GM23248 (cell line): Measurements from ENCODE around the gene PRKD1. TPM values are rescaled to one million over a fixed set of nuclear protein-coding genes. Genes with fewer than 3 reads are reported as not detected.
A peak's percentile ranks its signal among the peaks of the same experiment; 100 is the strongest.

Source experiments
- DNase-seq: peaks from one replicate; pipeline ENCODE4 v3.0.0-alpha.2; 2015
- H2AFZ ChIP-seq: fragments of 200-600 bp; sonication (generic); 2 replicates; pipeline ENCODE4 v1.6.1; 2016; ENCODE audit warnings: antibody characterized with exemption
- H3F3A ChIP-seq: fragments of 200-600 bp; sonication (generic); 2 replicates; pipeline ENCODE4 v1.6.1; 2016; ENCODE audit warnings: mild to moderate bottlenecking, antibody characterized with exemption, mixed run types; ENCODE audit not compliant: insufficient read depth
- H3K27ac ChIP-seq: fragments of 200-600 bp; sonication (generic); 2 replicates; pipeline ENCODE4 v1.5.1; 2016; ENCODE audit warnings: mild to moderate bottlenecking
- H3K27me3 ChIP-seq: fragments of 200-600 bp; sonication (generic); replicated peaks from 2 replicates; pipeline ENCODE4 v1.6.1; 2016; ENCODE audit warnings: mild to moderate bottlenecking; ENCODE audit not compliant: insufficient read depth
- H3K36me3 ChIP-seq: fragments of 200-600 bp; sonication (generic); 2 replicates; pipeline ENCODE4 v1.6.1; 2016; ENCODE audit warnings: low read depth, mild to moderate bottlenecking
- H3K4me1 ChIP-seq: fragments of 200-600 bp; sonication (generic); 2 replicates; pipeline ENCODE4 v1.6.1; 2016; ENCODE audit warnings: mild to moderate bottlenecking; ENCODE audit not compliant: insufficient read depth
- H3K4me2 ChIP-seq: fragments of 200-600 bp; sonication (generic); one replicate; pipeline ENCODE4 v1.6.1; 2016; ENCODE audit warnings: mild to moderate bottlenecking; ENCODE audit not compliant: unreplicated experiment
- H3K4me3 ChIP-seq: fragments of 200-600 bp; sonication (generic); 2 replicates; pipeline ENCODE4 v1.5.1; 2016; ENCODE audit warnings: mild to moderate bottlenecking
- H3K79me2 ChIP-seq: fragments of 200-600 bp; sonication (generic); 2 replicates; pipeline ENCODE4 v1.6.1; 2016; ENCODE audit warnings: mild to moderate bottlenecking; ENCODE audit not compliant: insufficient read depth
- H3K9ac ChIP-seq: fragments of 200-600 bp; sonication (generic); 2 replicates; pipeline ENCODE4 v1.6.1; 2016; ENCODE audit warnings: mild to moderate bottlenecking
- H3K9me2 ChIP-seq: fragments of 200-600 bp; sonication (generic); 2 replicates; pipeline ENCODE4 v1.6.1; 2016; ENCODE audit warnings: mixed run types, mild to moderate bottlenecking, moderate library complexity; ENCODE audit not compliant: insufficient read depth
- H3K9me3 ChIP-seq: fragments of 200-600 bp; sonication (generic); one replicate; pipeline ENCODE4 v1.6.1; 2017; ENCODE audit warnings: low read depth
- H4K20me1 ChIP-seq: fragments of 200-600 bp; sonication (generic); 2 replicates; pipeline ENCODE4 v1.6.0; 2016; ENCODE audit not compliant: insufficient read depth
- EZH2 ChIP-seq: fragments of 200-600 bp; sonication (generic); IDR thresholded peaks from 2 replicates; pipeline ENCODE4 v1.6.1; 2018; ENCODE audit warnings: antibody characterized with exemption, mild to moderate bottlenecking; ENCODE audit not compliant: insufficient read depth, poor library complexity, severe bottlenecking
- EZH2phosphoT487 ChIP-seq: fragments of 200-600 bp; sonication (generic); IDR thresholded peaks from 2 replicates; pipeline ENCODE4 v1.6.1; 2018; ENCODE audit warnings: antibody characterized with exemption, moderate library complexity, mild to moderate bottlenecking, low read depth; ENCODE audit not compliant: insufficient read depth
- WGBS, 2 experiments: methylation state at CpG; one replicate each; pipeline ENCODE4 v1.1.6; 2015 to 2017; ENCODE audit warnings: low lambda C conversion rate in 2 of 2, low coverage in 1 of 2; ENCODE audit errors: missing lambda C conversion rate in 2 of 2; 5-methylcytosine and 5-hydroxymethylcytosine counted together
- in situ Hi-C: fragments of 300-500 bp; cut with MboI; formaldehyde crosslinking; loops from 2 replicates; pipeline ENCODE4 v1.15.0; 2020
- polyA plus RNA-seq: library from polyadenylated mRNA; unstranded; fragments of >200 nt; fragmentation: Nextera tagmentation; extraction: Ambion mirVana; gene quantifications from 2 replicates; pipeline ENCODE4 v1.2.1, GENCODE V29; 2016
- total RNA-seq: library from RNA; depleted of rRNA; stranded (reverse); fragments of >200 nt; shearing (Covaris generic); gene quantifications from 2 replicates; pipeline ENCODE4 v1.2.3, GENCODE V29; 2014; rRNA removed

Gene PRKD1
- total RNA-seq (21.0 and 24.2 TPM in 2 replicates), polyA plus RNA-seq (28.1 and 30.7 TPM in 2 replicates)

DNA sequence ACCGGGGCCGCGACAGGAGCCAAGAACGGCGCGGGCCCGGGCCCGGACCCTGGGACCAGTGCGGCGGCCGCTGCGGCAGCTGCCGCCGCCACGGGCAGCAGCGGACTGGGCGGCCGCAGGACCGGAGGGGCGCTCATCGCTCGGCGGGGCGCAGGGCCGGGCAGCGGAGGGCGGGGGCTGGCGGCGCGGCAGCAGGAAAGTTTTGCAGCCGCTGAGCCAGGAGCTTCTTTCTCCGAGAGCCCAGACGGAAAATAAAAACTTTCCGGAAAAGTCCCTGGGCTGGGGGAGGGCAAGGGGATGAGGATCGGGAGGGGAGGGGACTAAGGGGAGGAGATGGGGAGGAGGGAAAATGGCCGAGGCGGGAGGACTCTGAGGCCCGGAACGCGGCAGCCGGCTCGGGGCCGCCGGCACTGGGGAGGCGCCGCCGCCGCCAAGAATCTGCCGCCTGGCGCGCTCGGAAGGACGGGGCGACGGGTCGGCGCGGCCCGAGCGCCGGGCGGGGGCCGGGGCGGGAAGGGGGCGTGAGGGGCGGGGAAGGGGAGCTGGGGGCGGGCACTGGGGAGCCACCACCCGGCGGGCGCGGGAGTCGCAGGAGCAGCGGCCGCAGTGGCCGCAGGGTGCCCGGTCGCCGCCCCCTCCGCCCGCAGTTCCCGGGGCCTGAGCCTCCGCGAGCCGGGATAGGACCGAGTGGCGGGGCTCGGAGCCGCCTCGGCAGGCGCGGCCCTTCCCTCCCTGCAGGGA is at the start of gene PRKD1:
TSS of gene PRKD1 (minus strand) at position 472 of the 741 bp plus-strand sequence.
- in situ Hi-C loops, result no loop called here
- H3K4me1 ChIP-seq, result peaks cover 47% of the 10 kb centered on the region
- no peaks in the 10 kb centered on the region for H3K27me3 ChIP-seq
- H3K4me2 ChIP-seq, result peak within 1 kb of the TSS; percentile 96
- no peaks in the 10 kb centered on the region for H3K9me2 ChIP-seq
- 1 to 3% methylated on average over 33 to 47 of the region's 91 CpGs for WGBS, 2 experiments
- H3K79me2 ChIP-seq, result peaks cover 42% of the 10 kb centered on the region
- H3F3A ChIP-seq, result peaks cover 51% of the 10 kb centered on the region
- TF ChIP-seq EZH2phosphoT487, result no peak
- TF ChIP-seq EZH2, result no peak
- peak; percentile 76 for DNase-seq
- peak within 1 kb of the TSS; percentile 73 for H3K9ac ChIP-seq
- H2AFZ ChIP-seq, result peak within 1 kb of the TSS; percentile 79
- no peaks in the 10 kb centered on the region for H4K20me1 ChIP-seq
- no peaks in the 10 kb centered on the region for H3K9me3 ChIP-seq
- H3K27ac ChIP-seq, result peak within 1 kb of the TSS; percentile 37
- H3K4me3 ChIP-seq, result peak within 1 kb of the TSS; percentile 95
- no peaks in the 10 kb centered on the region for H3K36me3 ChIP-seq

DNA sequence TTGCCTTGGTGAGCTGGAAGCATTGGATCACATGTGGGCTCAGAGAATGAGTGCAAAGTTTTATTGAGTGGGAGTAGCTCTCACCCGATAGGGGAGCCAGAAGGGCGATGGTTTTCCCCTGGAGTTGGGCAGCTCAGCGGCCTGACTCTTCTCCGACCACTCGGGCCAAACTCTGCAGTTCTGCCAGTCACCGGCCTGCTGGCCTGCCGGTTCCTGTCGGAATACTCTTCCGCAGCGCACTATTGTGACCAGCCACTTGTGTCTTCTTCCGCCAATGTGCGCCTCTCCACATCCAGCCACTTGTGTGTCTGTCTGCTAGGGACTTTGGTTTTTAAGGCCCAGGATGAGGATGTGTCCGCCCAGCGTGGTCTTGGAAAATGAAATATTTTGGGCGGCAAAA is 43.5 kb upstream of the PRKD1 start:
- H3K4me3 ChIP-seq, result no peak overlapping the region
- no peaks in the 10 kb centered on the region for H3K27me3 ChIP-seq
- H3K36me3 ChIP-seq, result no peaks in the 10 kb centered on the region
- WGBS, 2 experiments, result 88 to 91% methylated on average over 15 of the region's 15 CpGs
- no peak for DNase-seq
- H2AFZ ChIP-seq, result no peak overlapping the region
- no peaks in the 10 kb centered on the region for H3K9me3 ChIP-seq
- no peak overlapping the region for H3K27ac ChIP-seq
- no peaks in the 10 kb centered on the region for H4K20me1 ChIP-seq
- H3K9ac ChIP-seq, result no peak overlapping the region
- H3F3A ChIP-seq, result no peaks in the 10 kb centered on the region
- no peaks in the 10 kb centered on the region for H3K9me2 ChIP-seq
- in situ Hi-C loops, result no loop called here
- H3K4me1 ChIP-seq, result no peaks in the 10 kb centered on the region
- no peak for TF ChIP-seq EZH2
- no peak overlapping the region for H3K4me2 ChIP-seq
- no peaks in the 10 kb centered on the region for H3K79me2 ChIP-seq

DNA sequence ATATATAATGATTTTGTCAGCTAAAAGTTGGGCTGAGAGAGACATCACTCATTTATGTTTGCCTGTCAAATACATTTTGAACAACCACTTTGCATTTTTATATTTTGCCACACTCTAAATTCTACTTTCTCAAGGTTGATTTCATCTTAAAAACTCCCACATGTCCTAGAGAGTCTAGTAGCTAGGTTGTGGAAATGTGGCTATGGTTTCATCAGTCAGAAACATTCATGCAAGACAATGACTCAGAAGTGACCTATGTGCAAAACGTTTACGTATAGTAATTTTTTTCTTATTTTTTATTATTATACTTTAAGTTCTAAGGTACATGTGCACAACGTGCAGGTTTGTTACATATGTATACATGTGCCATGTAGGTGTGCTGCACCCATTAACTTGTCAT is 27.4 kb upstream of the PRKD1 start:
- no peaks in the 10 kb centered on the region for H3K27me3 ChIP-seq
- no peaks in the 10 kb centered on the region for H3K36me3 ChIP-seq
- H3K9ac ChIP-seq, result no peak overlapping the region
- no peak overlapping the region for H3K4me3 ChIP-seq
- no peak for TF ChIP-seq EZH2
- TF ChIP-seq EZH2phosphoT487, result no peak
- WGBS, 2 experiments, result 66 to 76% methylated on average over 3 of the region's 3 CpGs
- H3K4me2 ChIP-seq, result no peak overlapping the region
- no peak overlapping the region for H3K27ac ChIP-seq
- no peaks in the 10 kb centered on the region for H3K9me3 ChIP-seq
- in situ Hi-C loops, result no loop called here
- no peaks in the 10 kb centered on the region for H3K4me1 ChIP-seq
- no peak overlapping the region for H2AFZ ChIP-seq
- H3K9me2 ChIP-seq, result no peaks in the 10 kb centered on the region
- H4K20me1 ChIP-seq, result no peaks in the 10 kb centered on the region
- peak; percentile 39 for DNase-seq
- H3K79me2 ChIP-seq, result no peaks in the 10 kb centered on the region
- H3F3A ChIP-seq, result no peaks in the 10 kb centered on the region

DNA sequence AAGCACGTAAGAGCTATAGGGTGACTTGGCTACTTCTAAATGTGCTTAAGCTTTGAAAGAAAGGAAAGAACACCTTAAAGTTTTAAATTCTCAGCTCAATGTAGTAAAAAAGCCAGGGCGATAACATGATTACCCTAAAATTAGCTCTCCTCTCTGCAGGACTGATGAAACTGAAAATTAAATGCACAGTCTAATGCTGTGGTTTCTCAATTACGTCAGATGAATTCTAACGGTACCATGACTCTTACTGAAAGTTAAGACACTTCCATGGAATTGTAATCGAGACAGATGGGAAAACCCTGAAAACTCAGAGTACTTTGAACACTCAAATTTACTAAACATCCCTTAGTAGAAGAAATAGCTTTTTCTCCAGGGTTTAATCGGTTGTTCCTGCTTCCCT is 25.9 kb upstream of the PRKD1 start:
- TF ChIP-seq EZH2phosphoT487 (no peak), EZH2 (no peak)
- no peak overlapping the region for H3K4me3 ChIP-seq
- H4K20me1 ChIP-seq, result no peaks in the 10 kb centered on the region
- DNase-seq, result no peak
- no peak overlapping the region for H3K27ac ChIP-seq
- H3K9ac ChIP-seq, result no peak overlapping the region
- H3K27me3 ChIP-seq, result no peaks in the 10 kb centered on the region
- H2AFZ ChIP-seq, result no peak overlapping the region
- no peaks in the 10 kb centered on the region for H3K9me3 ChIP-seq
- H3K4me2 ChIP-seq, result no peak overlapping the region
- WGBS, 2 experiments, result 71 to 74% methylated on average over 6 of the region's 6 CpGs
- H3K36me3 ChIP-seq, result no peaks in the 10 kb centered on the region
- in situ Hi-C loops, result no loop called here
- no peaks in the 10 kb centered on the region for H3K9me2 ChIP-seq
- no peaks in the 10 kb centered on the region for H3F3A ChIP-seq
- no peaks in the 10 kb centered on the region for H3K4me1 ChIP-seq
- no peaks in the 10 kb centered on the region for H3K79me2 ChIP-seq
